A549 (cell line): Measurements from ENCODE around the gene BUD31. TPM values are rescaled to one million over a fixed set of nuclear protein-coding genes. Genes with fewer than 3 reads are reported as not detected.

Experiments used
- ATAC-seq, 2 experiments: fragments of 200-7000 bp in 1 of 2; fragments of >200 bp in 1 of 2; cut with Nextera tagmentation in 1 of 2; cut with Tn5 transposase in 1 of 2; 3 replicates each; pipeline versions ENCODE4 v1.8.0 to v1.9.1; 2018 to 2020; ENCODE audit warnings: mild to moderate bottlenecking in 1 of 2, moderate library complexity in 1 of 2
- CTCF ChIA-PET: fragments of 300-600 bp; sonication (Branson Sonifier 250); formaldehyde crosslinking; extraction: SDS; loops from one replicate; lab custom pipeline; 2021; ENCODE audit warnings: antibody characterized with exemption, inconsistent platforms; lab: Yijun Ruan, JAX
- POLR2A ChIA-PET: fragments of 350-600 bp; formaldehyde crosslinking; extraction: SDS; loops from one replicate; lab custom pipeline; 2021; ENCODE audit warnings: antibody characterized with exemption, inconsistent platforms; lab: Yijun Ruan, JAX
- DNase-seq, 2 experiments: peaks; one replicate each; pipeline versions ENCODE4 v3.0.0 to v3.0.0-alpha.2; 2011 to 2016; ENCODE audit warnings: low read depth in 1 of 2, low spot score in 1 of 2
- FAIRE-seq: peaks from 2 replicates; lab custom pipeline; 2011; peaks lifted over from hg19 to GRCh38; lab: Jason Lieb, UNC
- H3K27ac ChIP-seq, 2 experiments: fragments of >200 bp; sonication (Bioruptor Twin); formaldehyde crosslinking; 3 replicates each; pipeline ENCODE4 v1.5.1; 2016 to 2017
- H3K4me1 ChIP-seq: fragments of >200 bp; sonication (Bioruptor Twin); formaldehyde crosslinking; 3 replicates; pipeline ENCODE4 v1.6.1; 2016
- H3K4me2 ChIP-seq: fragments of >200 bp; sonication (Bioruptor Twin); formaldehyde crosslinking; 3 replicates; pipeline ENCODE4 v1.6.1; 2016
- H3K4me3 ChIP-seq: fragments of >200 bp; sonication (Bioruptor Twin); formaldehyde crosslinking; 3 replicates; pipeline ENCODE4 v1.5.1; 2016
- H3K9me3 ChIP-seq: fragments of >200 bp; sonication (Bioruptor Twin); formaldehyde crosslinking; 3 replicates; pipeline ENCODE4 v1.6.1; 2016
- BCL3 ChIP-seq: fragments of >200 bp; sonication (Bioruptor Twin); formaldehyde crosslinking; IDR thresholded peaks from 3 replicates; pipeline ENCODE4 v1.6.1; 2016
- CBX8 ChIP-seq: fragments of 200-600 bp; sonication (generic); IDR thresholded peaks from 2 replicates; pipeline ENCODE4 v1.6.1; 2016
- CHD4 ChIP-seq: fragments of 200-600 bp; sonication (generic); IDR thresholded peaks from 2 replicates; pipeline ENCODE4 v1.6.1; 2016; ENCODE audit warnings: antibody characterized with exemption, mild to moderate bottlenecking, borderline replicate concordance
- CTCF ChIP-seq: fragments of >200 bp; sonication (Bioruptor Twin); formaldehyde crosslinking; IDR thresholded peaks from 3 replicates; pipeline ENCODE4 v1.5.1; 2016
- HMGXB4 ChIP-seq: fragments of 250-450 bp; sonication (Bioruptor Pico); IDR thresholded peaks from 2 replicates; pipeline ENCODE4 v1.5.0; 2021; ENCODE audit warnings: mild to moderate bottlenecking, moderate library complexity, borderline replicate concordance
- HOXA7 ChIP-seq: fragments of 250-450 bp; sonication (Bioruptor Pico); IDR thresholded peaks from 2 replicates; pipeline ENCODE4 v1.5.0; 2020; ENCODE audit warnings: mild to moderate bottlenecking, moderate library complexity
- HOXB13 ChIP-seq: fragments of 250-450 bp; sonication (Bioruptor Pico); IDR thresholded peaks from 2 replicates; pipeline ENCODE4 v1.5.0; 2020; ENCODE audit warnings: low read depth, mild to moderate bottlenecking, moderate library complexity
- HOXB5 ChIP-seq: fragments of 250-450 bp; sonication (Bioruptor Pico); IDR thresholded peaks from 2 replicates; pipeline ENCODE4 v1.5.0; 2020; ENCODE audit warnings: mild to moderate bottlenecking, moderate library complexity
- JUN ChIP-seq, 2 experiments: fragments of >200 bp; sonication (Bioruptor Twin); formaldehyde crosslinking; IDR thresholded peaks; 2 replicates in 1 of 2; 3 replicates in 1 of 2; pipeline ENCODE4 v1.6.1; 2016 to 2017
- NR3C1 ChIP-seq: fragments of >200 bp; sonication (Bioruptor Twin); formaldehyde crosslinking; IDR thresholded peaks from 3 replicates; pipeline ENCODE4 v1.6.1; 2017
- POLR2AphosphoS2 ChIP-seq: conservative IDR thresholded peaks from 2 replicates; pipeline ENCODE4 v1.6.1; 2012; ENCODE audit warnings: low read length, improper control_type of control experiment, inconsistent platforms
- RAD21 ChIP-seq, 2 experiments: fragments of >200 bp in 1 of 2; sonication (Bioruptor Twin) in 1 of 2; formaldehyde crosslinking in 1 of 2; IDR thresholded peaks in 1 of 2; conservative IDR thresholded peaks in 1 of 2; 2 replicates in 1 of 2; 3 replicates in 1 of 2; pipeline ENCODE4 v1.6.1; 2012 to 2018; ENCODE audit warnings: inconsistent platforms in 1 of 2
- SMC3 ChIP-seq: fragments of >200 bp; sonication (Bioruptor Twin); formaldehyde crosslinking; IDR thresholded peaks from 3 replicates; pipeline ENCODE4 v1.6.1; 2018; ENCODE audit warnings: inconsistent platforms
- TFCP2L1 ChIP-seq: fragments of 250-450 bp; sonication (Bioruptor Pico); IDR thresholded peaks from 2 replicates; pipeline ENCODE4 v1.5.0; 2021; ENCODE audit warnings: mild to moderate bottlenecking
- USF2 ChIP-seq: fragments of 450-650 bp; IDR thresholded peaks from 2 replicates; pipeline ENCODE4 v1.6.1; 2014; ENCODE audit warnings: antibody characterized with exemption
- ZFP36 ChIP-seq: fragments of 450-650 bp; IDR thresholded peaks from 2 replicates; pipeline ENCODE4 v1.6.1; 2014; ENCODE audit warnings: borderline replicate concordance; ENCODE audit not compliant: partially characterized antibody
- WGBS: methylation state at CpG from one replicate; pipeline ENCODE4 v1.1.6; 2017; ENCODE audit errors: missing lambda C conversion rate; 5-methylcytosine and 5-hydroxymethylcytosine counted together
- polyA plus RNA-seq, 4 experiments: library from polyadenylated mRNA; depleted of rRNA in 3 of 4; stranded (reverse); fragments of >200 nt; fragmentation: RNase III in 1 of 4; extraction: RNeasy Plus Mini Kit Qiagen cat#74134 plus additional on column Dnase treatment in 1 of 4; gene quantifications; 2 replicates in 3 of 4; 3 replicates in 1 of 4; pipeline ENCODE4 v1.2.3, GENCODE V29; 2011 to 2017
- TF ChIP-seq, protein P1 (sequence below): fragments of 150-350 bp; IDR thresholded peaks from 2 replicates; pipeline ENCODE4 v1.6.1; 2014; ENCODE audit warnings: low read depth, mild to moderate bottlenecking, low read length

The BUD31 gene
- polyA plus RNA-seq, 2 of the 4 experiments (the other 2 are of a cell fraction), result 96.5 to 105 TPM

GRCh38 chr7:99446096-99446495 lies 37.3 kb downstream of the BUD31 start:
- peak in 1 of 2 experiments; percentile 33; a peak in 2 of 6 replicates for ATAC-seq
- ChIA-PET CTCF (interaction anchor here (0.6 to 6.9 kb wide), 3 partner anchors 15 to 171 kb away, joined by 3 to 92 read pairs (median 12); partner anchors contain the start of genes ATP5MF and ZSCAN25), POLR2A (no interaction called here)
- H3K4me1 ChIP-seq, result no peaks in the 10 kb centered on the region
- 85% methylated on average over 4 of the region's 4 CpGs for WGBS
- H3K27ac ChIP-seq, result no peak overlapping the region
- H3K9me3 ChIP-seq, result no peaks in the 10 kb centered on the region
- H3K4me3 ChIP-seq, result no peak overlapping the region
- DNase-seq, result no peak
- FAIRE-seq, result no peak
- H3K4me2 ChIP-seq, result no peak overlapping the region
- TF ChIP-seq HOXA7 (CRISPR knock-in tag) (no peak), USF2 (peak; percentile 23; the same call in 1 of the 2 replicates)

GRCh38 chr7:99447943-99448342 lies 39.2 kb downstream of the BUD31 start:
- no peaks in the 10 kb centered on the region for H3K9me3 ChIP-seq
- no peaks in the 10 kb centered on the region for H3K4me1 ChIP-seq
- no peak overlapping the region for H3K4me3 ChIP-seq
- CTCF ChIA-PET, result interaction anchor here (0.6 to 6.9 kb wide), 11 partner anchors 9 to 545 kb away, joined by 3 to 92 read pairs (median 4); partner anchors contain the start of genes ATP5MF, CPSF4, PTCD1 and ZSCAN25
- POLR2A ChIA-PET, result no interaction called here
- WGBS, result 70% methylated on average over 10 of the region's 10 CpGs
- peak; percentile 59 to 60 for DNase-seq
- no peak for FAIRE-seq
- TF ChIP-seq TFCP2L1, result no peak
- TF ChIP-seq, protein P1, sequence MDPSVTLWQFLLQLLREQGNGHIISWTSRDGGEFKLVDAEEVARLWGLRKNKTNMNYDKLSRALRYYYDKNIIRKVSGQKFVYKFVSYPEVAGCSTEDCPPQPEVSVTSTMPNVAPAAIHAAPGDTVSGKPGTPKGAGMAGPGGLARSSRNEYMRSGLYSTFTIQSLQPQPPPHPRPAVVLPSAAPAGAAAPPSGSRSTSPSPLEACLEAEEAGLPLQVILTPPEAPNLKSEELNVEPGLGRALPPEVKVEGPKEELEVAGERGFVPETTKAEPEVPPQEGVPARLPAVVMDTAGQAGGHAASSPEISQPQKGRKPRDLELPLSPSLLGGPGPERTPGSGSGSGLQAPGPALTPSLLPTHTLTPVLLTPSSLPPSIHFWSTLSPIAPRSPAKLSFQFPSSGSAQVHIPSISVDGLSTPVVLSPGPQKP, result no peak
- TF ChIP-seq SMC3, result peak; percentile 23; the same call in 1 of the 3 replicates
- no peak for TF ChIP-seq NR3C1
- TF ChIP-seq POLR2AphosphoS2, result no peak
- TF ChIP-seq RAD21 (conservative IDR thresholded peaks at IDR 0.05 in 1 of 2, IDR thresholded peaks at IDR 0.05 in 1 of 2), result peak; percentile 27 to 37; a peak in 3 of 5 replicates
- TF ChIP-seq HOXB5 (CRISPR knock-in tag), result no peak
- TF ChIP-seq BCL3, result no peak
- TF ChIP-seq HOXB13, result no peak
- TF ChIP-seq ZFP36, result no peak
- TF ChIP-seq CBX8, result no peak
- peak; percentile 36 for TF ChIP-seq CTCF
- no peak for TF ChIP-seq CHD4
- no peak for TF ChIP-seq HMGXB4
- no peak for TF ChIP-seq JUN (IDR thresholded peaks at IDR 0.05)
- TF ChIP-seq, all 56 proteins: peak for 3
- Histone ChIP-seq H3K4me2 (no peak overlapping the region), H3K27ac (no peak overlapping the region)
- ATAC-seq, result peak; percentile 80 to 88; a peak in 5 of 6 replicates
